KOPT-K1 (cell line): ENCODE data around the gene CSRP2.

ENCODE experiments used
- H3K27ac ChIP-seq: fragments of 200-600 bp; sonication (generic); 2 replicates; pipeline ENCODE4 v1.5.1; 2016; ENCODE audit warnings: antibody characterized with exemption, mild to moderate bottlenecking, low read depth, low read length; ENCODE audit not compliant: poor library complexity, severe bottlenecking
- H3K36me3 ChIP-seq: fragments of 200-600 bp; sonication (generic); 2 replicates; pipeline ENCODE4 v1.5.1; 2017; ENCODE audit warnings: antibody characterized with exemption, mild to moderate bottlenecking, low read length, moderate library complexity; ENCODE audit not compliant: insufficient read depth
- H3K9me3 ChIP-seq: fragments of 200-600 bp; sonication (generic); 2 replicates; pipeline ENCODE4 v1.5.1; 2017; ENCODE audit warnings: antibody characterized with exemption, low read length, mild to moderate bottlenecking; ENCODE audit not compliant: insufficient read depth, poor library complexity, severe bottlenecking

The CSRP2 gene

GRCh38 chr12:76859611-76860010, 19.2 kb downstream of the CSRP2 start:
- Histone ChIP-seq H3K27ac (no peak overlapping the region), H3K9me3 (no peaks in the 10 kb centered on the region), H3K36me3 (peaks cover 9% of the 10 kb centered on the region; the same call in 1 of the 2 replicates)

DNA sequence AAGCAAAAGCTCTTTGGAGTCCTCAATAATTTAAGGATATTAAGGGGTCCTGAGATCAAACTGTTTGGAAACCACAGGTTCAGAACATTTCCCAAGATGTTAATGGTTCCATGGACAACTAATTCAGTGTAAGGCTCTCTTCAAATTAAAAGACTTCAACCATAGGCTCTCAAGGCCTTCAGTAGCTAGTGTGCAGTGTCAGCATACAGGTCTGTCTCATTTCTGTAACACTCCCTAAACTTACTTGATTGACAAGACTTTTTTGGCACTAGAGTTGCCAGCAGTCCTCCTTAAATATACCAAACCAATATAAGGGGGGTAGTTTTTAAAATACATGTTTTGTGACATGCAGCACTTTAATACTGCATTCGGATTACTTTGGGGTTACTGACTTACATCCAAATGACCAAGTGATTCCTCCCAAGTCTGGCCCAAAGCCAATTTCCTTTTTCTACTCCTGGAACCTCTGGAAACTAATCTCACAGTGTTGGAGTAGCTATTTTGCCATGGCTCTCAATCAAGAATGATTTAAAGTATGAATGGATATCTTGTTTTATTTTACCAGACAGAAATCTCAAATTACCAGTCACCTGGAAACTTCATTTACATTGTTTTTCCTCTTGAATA, 22.7 kb downstream of the CSRP2 start:
- Histone ChIP-seq H3K27ac (no peak overlapping the region), H3K36me3 (peaks cover 19% of the 10 kb centered on the region), H3K9me3 (no peaks in the 10 kb centered on the region)

- Histone ChIP-seq H3K36me3 (peaks cover 27% of the 10 kb centered on the region), H3K9me3 (no peaks in the 10 kb centered on the region), H3K27ac (no peak overlapping the region)
Observed at GRCh38 chr12:76855271-76855670, 23.5 kb downstream of the CSRP2 start.

DNA sequence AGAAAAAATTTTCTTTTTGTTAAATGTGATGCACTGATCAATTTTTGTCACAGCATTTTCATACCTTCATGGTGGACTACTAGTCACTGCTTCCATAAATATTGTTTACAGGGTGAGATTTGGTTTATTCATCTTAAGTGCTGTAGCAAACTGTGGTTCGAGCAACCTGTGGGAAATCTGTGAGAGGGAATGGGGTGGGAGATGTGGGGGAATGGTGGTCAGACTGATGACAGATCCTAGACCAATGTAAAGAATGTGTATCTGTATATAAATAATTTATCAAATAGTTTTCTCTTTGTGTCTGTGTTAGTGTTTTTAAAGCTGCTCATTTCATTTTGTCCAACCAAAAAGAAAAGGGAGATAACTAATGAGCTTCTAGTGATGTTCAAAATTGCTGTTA, 26.7 kb downstream of the CSRP2 start:
- H3K9me3 ChIP-seq, result no peaks in the 10 kb centered on the region
- H3K36me3 ChIP-seq, result peaks cover 51% of the 10 kb centered on the region
- H3K27ac ChIP-seq, result no peak overlapping the region

GRCh38 chr12:76848132-76848531, 30.7 kb downstream of the CSRP2 start:
- H3K36me3 ChIP-seq, result peaks cover 58% of the 10 kb centered on the region

DNA sequence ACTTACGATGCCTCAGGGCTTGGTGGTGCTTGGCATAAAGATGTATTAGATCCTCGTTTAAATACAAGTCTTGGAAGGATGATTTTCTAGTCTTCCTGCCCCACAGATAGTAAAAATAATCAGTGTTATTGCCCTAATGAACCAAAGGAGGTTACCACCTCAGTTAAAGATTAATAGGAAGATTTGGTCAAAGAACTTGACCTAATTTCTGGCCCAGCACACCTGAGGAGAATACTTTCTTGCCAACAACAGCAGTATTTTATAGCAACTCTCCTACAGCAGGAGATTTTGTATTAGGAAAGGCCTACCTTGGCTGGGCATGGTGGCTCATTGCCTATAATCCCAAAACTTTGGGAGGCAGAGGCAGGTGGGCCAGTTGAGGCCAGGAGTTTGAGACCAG, 31.6 kb downstream of the CSRP2 start:
- Histone ChIP-seq H3K36me3 (peaks cover 60% of the 10 kb centered on the region), H3K27ac (no peak overlapping the region), H3K9me3 (no peaks in the 10 kb centered on the region)

More at GRCh38 chr12:76848132-76848531, 30.7 kb downstream of the CSRP2 start:
- Histone ChIP-seq H3K9me3 (no peaks in the 10 kb centered on the region), H3K27ac (no peak overlapping the region)

GRCh38 chr12:76836633-76837032, 42.2 kb downstream of the CSRP2 start:
- no peaks in the 10 kb centered on the region for H3K9me3 ChIP-seq
- no peak overlapping the region for H3K27ac ChIP-seq

DNA sequence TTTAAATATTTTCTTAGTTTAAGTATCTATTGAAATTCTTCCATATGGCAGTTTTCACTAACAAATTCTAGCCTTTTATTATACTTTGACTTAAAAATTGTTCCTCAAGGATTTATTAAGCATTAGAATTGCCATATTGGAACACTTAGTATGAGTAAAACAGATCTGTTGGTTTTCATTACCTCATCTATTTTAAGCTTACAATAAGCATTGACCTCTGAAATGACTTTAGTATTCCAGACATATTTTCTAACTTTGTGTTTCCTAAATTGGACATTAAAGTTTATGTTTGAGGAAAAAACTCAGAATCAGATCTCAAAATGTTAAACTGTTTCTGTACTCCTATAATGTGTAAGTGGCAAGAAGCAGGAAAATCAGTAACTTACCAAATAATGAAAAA, 48.4 kb downstream of the CSRP2 start:
- Histone ChIP-seq H3K27ac (no peak overlapping the region), H3K36me3 (peaks cover 39% of the 10 kb centered on the region), H3K9me3 (no peaks in the 10 kb centered on the region)

More at GRCh38 chr12:76836633-76837032, 42.2 kb downstream of the CSRP2 start:
- peaks cover 14% of the 10 kb centered on the region for H3K36me3 ChIP-seq

DNA sequence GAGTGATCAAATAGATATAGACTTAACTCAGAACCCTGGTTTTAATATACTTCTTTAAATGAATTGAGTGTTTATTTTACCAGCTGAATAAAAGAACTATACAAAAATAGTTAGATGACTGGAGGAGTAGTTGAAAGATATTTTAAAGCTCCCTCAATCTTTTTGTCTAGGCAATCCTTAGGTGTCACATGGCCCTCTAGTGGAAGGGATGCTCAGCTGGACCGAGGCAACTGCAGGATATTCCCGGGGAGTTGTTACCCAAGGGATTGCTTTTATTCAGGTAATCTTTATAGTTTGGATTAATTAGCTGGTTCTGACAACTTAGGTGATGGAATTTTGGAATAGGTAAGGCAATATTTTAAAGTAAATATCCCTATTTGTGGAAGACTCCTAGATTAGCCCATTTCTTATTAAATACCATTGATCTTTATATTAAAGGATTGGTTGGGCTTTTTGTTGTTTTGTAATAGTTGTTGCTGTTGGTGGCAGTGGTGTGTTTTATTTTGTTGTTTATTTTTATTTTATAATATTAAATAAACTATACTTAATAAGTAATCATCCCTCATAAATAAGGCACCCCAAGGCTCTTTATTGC, 57.8 kb downstream of the CSRP2 start:
- no peak overlapping the region for H3K27ac ChIP-seq
- no peaks in the 10 kb centered on the region for H3K9me3 ChIP-seq
- H3K36me3 ChIP-seq, result peaks cover 40% of the 10 kb centered on the region

GRCh38 chr12:76813972-76814371, 64.8 kb downstream of the CSRP2 start:
- H3K36me3 ChIP-seq, result peaks cover 60% of the 10 kb centered on the region
- no peak overlapping the region for H3K27ac ChIP-seq
- H3K9me3 ChIP-seq, result no peaks in the 10 kb centered on the region

- H3K9me3 ChIP-seq, result no peaks in the 10 kb centered on the region
- no peak overlapping the region for H3K27ac ChIP-seq
- H3K36me3 ChIP-seq, result peaks cover 58% of the 10 kb centered on the region
Observed at GRCh38 chr12:76813265-76813664, 65.6 kb downstream of the CSRP2 start.

GRCh38 chr12:76811976-76812375, 66.8 kb downstream of the CSRP2 start:
- peaks cover 67% of the 10 kb centered on the region for H3K36me3 ChIP-seq
- no peak overlapping the region for H3K27ac ChIP-seq

DNA sequence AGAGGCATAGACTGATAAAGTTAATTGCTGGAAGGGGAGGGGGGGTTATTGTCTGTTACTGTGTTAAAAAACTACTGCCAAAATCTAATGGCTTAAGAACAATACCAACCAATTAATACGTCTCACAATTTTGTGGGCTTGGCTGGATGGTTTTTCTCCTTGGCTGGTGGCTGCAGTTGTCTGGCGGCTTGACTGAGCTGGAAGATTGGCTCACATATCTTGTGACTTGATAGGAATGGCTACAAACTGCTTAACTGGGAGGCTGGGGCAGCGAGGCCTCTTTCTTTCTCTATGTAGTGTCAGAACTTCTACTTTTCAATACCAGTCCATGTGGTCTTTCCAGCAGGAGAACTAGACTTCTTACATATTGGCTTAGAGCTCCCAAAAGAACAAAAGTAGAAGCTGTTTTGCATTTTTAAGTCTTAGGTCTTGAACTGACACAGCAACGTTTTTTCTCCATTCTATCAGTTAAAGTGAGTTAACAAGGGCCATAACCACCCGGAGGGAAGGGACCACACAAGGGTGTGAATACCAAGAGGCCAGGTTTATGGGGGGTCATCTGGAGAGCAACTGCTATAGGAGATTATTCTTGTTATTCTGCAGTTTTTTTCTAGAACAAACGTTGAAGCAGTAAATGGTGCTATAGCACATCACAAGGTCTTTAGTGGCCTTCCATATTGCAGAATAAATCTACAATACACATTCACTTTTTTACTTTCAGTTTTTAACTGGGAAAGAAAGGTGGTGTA, 68.0 kb downstream of the CSRP2 start:
- H3K9me3 ChIP-seq, result no peaks in the 10 kb centered on the region
- no peak overlapping the region for H3K27ac ChIP-seq
- peaks cover 67% of the 10 kb centered on the region for H3K36me3 ChIP-seq

More at GRCh38 chr12:76811976-76812375, 66.8 kb downstream of the CSRP2 start:
- no peaks in the 10 kb centered on the region for H3K9me3 ChIP-seq
